Neural progenitor cell (in vitro differentiated cells): ENCODE measurements around the gene FAM219A. TPM values are rescaled to one million over a fixed set of nuclear protein-coding genes. Genes with fewer than 3 reads are reported as not detected.

Experiments
- DNase-seq: peaks from one replicate; pipeline ENCODE4 v3.0.0-alpha.2; 2016; ENCODE audit warnings: low spot score
- H2AFZ ChIP-seq: fragments of 200-600 bp; sonication (generic); replicated peaks from 2 replicates; pipeline ENCODE4 v1.6.1; 2016; ENCODE audit warnings: antibody characterized with exemption
- H3F3A ChIP-seq: fragments of 200-600 bp; sonication (generic); 2 replicates; pipeline ENCODE4 v1.6.1; 2016; ENCODE audit warnings: antibody characterized with exemption, low read depth
- H3K27ac ChIP-seq: fragments of 200-600 bp; sonication (generic); 2 replicates; pipeline ENCODE4 v1.5.1; 2016; ENCODE audit warnings: mild to moderate bottlenecking
- H3K27me3 ChIP-seq: fragments of 200-600 bp; sonication (generic); 2 replicates; pipeline ENCODE4 v1.6.1; 2016; ENCODE audit warnings: mild to moderate bottlenecking, moderate library complexity
- H3K36me3 ChIP-seq: fragments of 200-600 bp; sonication (generic); 2 replicates; pipeline ENCODE4 v1.5.1; 2016
- H3K4me1 ChIP-seq: fragments of 200-600 bp; sonication (generic); 2 replicates; pipeline ENCODE4 v1.6.1; 2016; ENCODE audit warnings: mixed run types
- H3K4me2 ChIP-seq: fragments of 200-600 bp; sonication (generic); 2 replicates; pipeline ENCODE4 v1.6.1; 2016
- H3K4me3 ChIP-seq: fragments of 200-600 bp; sonication (generic); 2 replicates; pipeline ENCODE4 v1.5.1; 2016
- H3K79me2 ChIP-seq: fragments of 200-600 bp; sonication (generic); 2 replicates; pipeline ENCODE4 v1.6.1; 2016; ENCODE audit warnings: low read depth
- H3K9ac ChIP-seq: fragments of 200-600 bp; sonication (generic); 2 replicates; pipeline ENCODE4 v1.6.1; 2016
- H3K9me3 ChIP-seq: fragments of 200-600 bp; sonication (generic); 2 replicates; pipeline ENCODE4 v1.5.1; 2016; ENCODE audit warnings: low read depth
- H4K20me1 ChIP-seq: fragments of 200-600 bp; sonication (generic); 2 replicates; pipeline ENCODE4 v1.6.1; 2016; ENCODE audit warnings: low read depth
- H3K27ac Mint-ChIP-seq: 3 replicates; pipeline ENCODE4 v1.8.0; 2021; ENCODE audit warnings: mixed read lengths
- H3K27me3 Mint-ChIP-seq: 2 replicates; pipeline ENCODE4 v1.8.0; 2022; ENCODE audit warnings: low read depth, mild to moderate bottlenecking, inconsistent platforms, moderate library complexity, mixed read lengths; ENCODE audit not compliant: insufficient read depth
- H3K36me3 Mint-ChIP-seq: 3 replicates; pipeline ENCODE4 v1.8.0; 2021; ENCODE audit warnings: mixed read lengths
- H3K4me1 Mint-ChIP-seq: 3 replicates; pipeline ENCODE4 v1.8.0; 2021; ENCODE audit warnings: mixed read lengths
- H3K4me3 Mint-ChIP-seq: 3 replicates; pipeline ENCODE4 v1.8.0; 2021; ENCODE audit warnings: mild to moderate bottlenecking, moderate library complexity, mixed read lengths
- H3K9me3 Mint-ChIP-seq: 3 replicates; pipeline ENCODE4 v1.8.0; 2020; ENCODE audit warnings: mixed read lengths
- CTCF ChIP-seq: fragments of 200-600 bp; sonication (generic); IDR thresholded peaks from 2 replicates; pipeline ENCODE4 v1.5.1; 2017; ENCODE audit warnings: antibody characterized with exemption, mild to moderate bottlenecking
- EZH2 ChIP-seq: fragments of 200-600 bp; sonication (generic); IDR thresholded peaks from 2 replicates; pipeline ENCODE4 v1.6.1; 2017; ENCODE audit warnings: antibody characterized with exemption, mild to moderate bottlenecking, moderate library complexity
- EZH2phosphoT487 ChIP-seq: fragments of 200-600 bp; sonication (generic); IDR thresholded peaks from 2 replicates; pipeline ENCODE4 v1.6.1; 2017; ENCODE audit warnings: antibody characterized with exemption
- total RNA-seq: library from RNA; depleted of rRNA; stranded (reverse); fragments of >200 nt; gene quantifications from 2 replicates; pipeline ENCODE4 v1.2.3, GENCODE V29; 2015; ENCODE audit warnings: low replicate concordance

FAM219A gene
- total RNA-seq, 1 donor from 2014 or later = 4.2 TPM

GRCh38 chr9:34380511-34381315 is 77.7 kb downstream of the FAM219A start:
- H3K36me3 ChIP-seq = no peaks in the 10 kb centered on the region
- no peak overlapping the region for H3K9ac ChIP-seq
- peak overlapping the region; percentile 26 for H2AFZ ChIP-seq
- Mint-ChIP-seq H3K9me3 (peaks cover 2% of the 10 kb centered on the region), H3K27ac (no peak overlapping the region), H3K27me3 (peaks cover 49% of the 10 kb centered on the region), H3K36me3 (no peaks in the 10 kb centered on the region), H3K4me3 (peak overlapping the region; percentile 86), H3K4me1 (peaks cover 30% of the 10 kb centered on the region)
- DNase-seq = peak; percentile 90
- no peak for TF ChIP-seq CTCF
- TF ChIP-seq EZH2phosphoT487 = peak; percentile 17
- TF ChIP-seq EZH2 = peak; percentile 36
- peaks cover 7% of the 10 kb centered on the region for H3K4me1 ChIP-seq
- H3K27ac ChIP-seq = no peak overlapping the region
- peaks cover 13% of the 10 kb centered on the region for H3F3A ChIP-seq
- H3K4me2 ChIP-seq = peak overlapping the region; percentile 86
- peaks cover 7% of the 10 kb centered on the region for H4K20me1 ChIP-seq
- peak overlapping the region; percentile 52 for H3K4me3 ChIP-seq
- H3K79me2 ChIP-seq = no peaks in the 10 kb centered on the region
- no peaks in the 10 kb centered on the region for H3K9me3 ChIP-seq
- peaks cover 93% of the 10 kb centered on the region for H3K27me3 ChIP-seq

- peaks cover 13% of the 10 kb centered on the region for H3F3A ChIP-seq
- peak; percentile 74 for TF ChIP-seq EZH2
- TF ChIP-seq CTCF = no peak
- TF ChIP-seq EZH2phosphoT487 = peak; percentile 61
- H3K4me3 Mint-ChIP-seq = peak overlapping the region; percentile 86
- H3K4me1 ChIP-seq = peaks cover 7% of the 10 kb centered on the region
- no peak overlapping the region for H3K27ac ChIP-seq
- H3K9ac ChIP-seq = no peak overlapping the region
- peak; percentile 56 for DNase-seq
- no peaks in the 10 kb centered on the region for H3K36me3 ChIP-seq
- peaks cover 2% of the 10 kb centered on the region for H3K9me3 Mint-ChIP-seq
- H3K4me2 ChIP-seq = peak overlapping the region; percentile 86
- H3K4me1 Mint-ChIP-seq = peaks cover 36% of the 10 kb centered on the region
- no peaks in the 10 kb centered on the region for H3K79me2 ChIP-seq
- no peaks in the 10 kb centered on the region for H3K9me3 ChIP-seq
- H3K27me3 ChIP-seq = peaks cover 99% of the 10 kb centered on the region
- H2AFZ ChIP-seq = peak overlapping the region; percentile 80
- H3K36me3 Mint-ChIP-seq = no peaks in the 10 kb centered on the region
- peak overlapping the region; percentile 52 for H3K4me3 ChIP-seq
- H3K27ac Mint-ChIP-seq = no peak overlapping the region
- H3K27me3 Mint-ChIP-seq = peaks cover 49% of the 10 kb centered on the region
- H4K20me1 ChIP-seq = peaks cover 12% of the 10 kb centered on the region
Observed at GRCh38 chr9:34380034-34380510, 78.3 kb downstream of the FAM219A start.

GRCh38 chr9:34379334-34380033 is 78.9 kb downstream of the FAM219A start:
- H3K4me1 Mint-ChIP-seq = peaks cover 38% of the 10 kb centered on the region
- Histone ChIP-seq H3K36me3 (no peaks in the 10 kb centered on the region), H2AFZ (peak overlapping the region; percentile 80), H3K27ac (no peak overlapping the region), H3K4me1 (peaks cover 7% of the 10 kb centered on the region), H3K79me2 (no peaks in the 10 kb centered on the region), H3K27me3 (peaks cover 100% of the 10 kb centered on the region), H3K9me3 (no peaks in the 10 kb centered on the region), H3K4me2 (peak overlapping the region; percentile 86), H3K9ac (no peak overlapping the region), H4K20me1 (peaks cover 12% of the 10 kb centered on the region), H3F3A (peaks cover 13% of the 10 kb centered on the region), H3K4me3 (peak overlapping the region; percentile 52)
- H3K27me3 Mint-ChIP-seq = peaks cover 49% of the 10 kb centered on the region
- H3K27ac Mint-ChIP-seq = no peak overlapping the region
- TF ChIP-seq CTCF (peak; percentile 99), EZH2 (no peak), EZH2phosphoT487 (no peak)
- H3K4me3 Mint-ChIP-seq = peak overlapping the region; percentile 86
- H3K9me3 Mint-ChIP-seq = peaks cover 2% of the 10 kb centered on the region
- no peaks in the 10 kb centered on the region for H3K36me3 Mint-ChIP-seq
- peak; percentile 86 for DNase-seq
